Hepatocyte (in vitro differentiated cells): ENCODE measurements around the gene RNASE2. TPM values are rescaled to one million over a fixed set of nuclear protein-coding genes. Genes with fewer than 3 reads are reported as not detected.

Source experiments
- DNase-seq: peaks from one replicate; pipeline ENCODE4 v3.0.0-alpha.2; 2016; ENCODE audit warnings: low spot score
- H2AFZ ChIP-seq: fragments of 200-600 bp; sonication (generic); 2 replicates; pipeline ENCODE4 v1.6.0; 2016; ENCODE audit warnings: antibody characterized with exemption, mild to moderate bottlenecking
- H3K27ac ChIP-seq: fragments of 200-600 bp; sonication (generic); 2 replicates; pipeline ENCODE4 v1.5.1; 2016; ENCODE audit warnings: mild to moderate bottlenecking
- H3K27me3 ChIP-seq: fragments of 200-600 bp; sonication (generic); 2 replicates; pipeline ENCODE4 v1.6.1; 2016
- H3K36me3 ChIP-seq: fragments of 200-600 bp; sonication (generic); replicated peaks from 2 replicates; pipeline ENCODE4 v1.5.1; 2016; ENCODE audit warnings: low read depth; ENCODE audit not compliant: insufficient read depth
- H3K4me1 ChIP-seq: fragments of 200-600 bp; sonication (generic); 2 replicates; pipeline ENCODE4 v1.5.1; 2016; ENCODE audit warnings: mild to moderate bottlenecking, moderate library complexity; ENCODE audit not compliant: insufficient read depth
- H3K4me2 ChIP-seq: fragments of 200-600 bp; sonication (generic); 2 replicates; pipeline ENCODE4 v1.6.0; 2016
- H3K4me3 ChIP-seq: fragments of 200-600 bp; sonication (generic); 2 replicates; pipeline ENCODE4 v1.5.1; 2016; ENCODE audit warnings: mild to moderate bottlenecking
- H3K79me2 ChIP-seq: fragments of 200-600 bp; sonication (generic); 2 replicates; pipeline ENCODE4 v1.6.0; 2017; ENCODE audit warnings: mild to moderate bottlenecking
- H3K9me2 ChIP-seq: fragments of 200-600 bp; sonication (generic); replicated peaks from 2 replicates; pipeline ENCODE4 v1.6.0; 2017; ENCODE audit warnings: mild to moderate bottlenecking; ENCODE audit not compliant: insufficient read depth
- H3K9me3 ChIP-seq: fragments of 200-600 bp; sonication (generic); 2 replicates; pipeline ENCODE4 v1.5.1; 2016; ENCODE audit warnings: low read depth, mild to moderate bottlenecking
- H4K20me1 ChIP-seq: fragments of 200-600 bp; sonication (generic); 2 replicates; pipeline ENCODE4 v1.6.0; 2016; ENCODE audit warnings: mild to moderate bottlenecking; ENCODE audit not compliant: insufficient read depth, poor library complexity, severe bottlenecking
- EZH2 ChIP-seq: fragments of 200-600 bp; sonication (generic); IDR thresholded peaks from 2 replicates; pipeline ENCODE4 v1.6.1; 2016; ENCODE audit warnings: antibody characterized with exemption, mild to moderate bottlenecking, borderline replicate concordance
- EZH2phosphoT487 ChIP-seq: fragments of 200-600 bp; sonication (generic); IDR thresholded peaks from one replicate; pipeline ENCODE4 v1.6.1; 2018; ENCODE audit warnings: antibody characterized with exemption, mild to moderate bottlenecking, low read depth, moderate library complexity; ENCODE audit not compliant: unreplicated experiment, severe bottlenecking
- WGBS: methylation state at CpG from one replicate; pipeline ENCODE4 v1.1.6; 2016; ENCODE audit warnings: low lambda C conversion rate; ENCODE audit errors: missing lambda C conversion rate; 5-methylcytosine and 5-hydroxymethylcytosine counted together
- polyA plus RNA-seq: library from polyadenylated mRNA; unstranded; fragments of >200 nt; fragmentation: Nextera tagmentation; extraction: Ambion mirVana; gene quantifications from 2 replicates; pipeline ENCODE4 v1.2.1, GENCODE V29; 2016
- small RNA-seq: library from RNA; depleted of rRNA; stranded (forward); fragments of <200 nt; gene quantifications from one replicate; pipeline ENCODE3, GENCODE V24; 2014
- total RNA-seq: library from RNA; depleted of rRNA; stranded (reverse); fragments of >200 nt; gene quantifications from 2 replicates; pipeline ENCODE4 v1.2.3, GENCODE V29; 2014
- TF ChIP-seq, protein P1 (sequence below): fragments of 200-600 bp; sonication (generic); IDR thresholded peaks from 2 replicates; pipeline ENCODE4 v1.5.1; 2016; ENCODE audit warnings: antibody characterized with exemption, mild to moderate bottlenecking; ENCODE audit not compliant: poor library complexity

The RNASE2 gene
- total and polyA plus RNA-seq, 2 experiments from 2014 or later, result 1.6 to 8.9 TPM

DNA sequence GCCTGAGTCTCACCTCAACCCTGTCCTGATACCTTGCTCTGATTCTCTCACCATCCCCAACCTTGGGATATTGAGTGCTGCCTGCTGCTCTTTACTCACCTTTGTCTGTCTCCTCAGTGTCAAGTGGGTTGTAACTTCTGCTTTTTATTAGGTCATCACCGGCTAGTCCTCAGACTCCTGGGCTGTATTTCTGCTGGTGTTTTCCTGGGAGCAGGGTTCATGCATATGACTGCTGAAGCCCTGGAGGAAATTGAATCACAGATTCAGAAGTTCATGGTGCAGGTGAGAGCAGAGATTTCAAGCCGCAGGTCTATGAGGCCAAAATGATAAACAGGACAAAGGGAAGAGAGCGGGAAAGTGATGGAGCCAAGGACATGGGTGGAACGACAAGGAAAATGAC is 44.3 kb downstream of the RNASE2 start:
- Histone ChIP-seq H3K79me2 (no peaks in the 10 kb centered on the region), H3K9me2 (no peaks in the 10 kb centered on the region), H4K20me1 (no peaks in the 10 kb centered on the region), H3K4me2 (peak overlapping the region; percentile 48), H3K4me1 (peaks cover 31% of the 10 kb centered on the region), H3K9me3 (no peaks in the 10 kb centered on the region), H3K27me3 (no peaks in the 10 kb centered on the region), H3K27ac (peak overlapping the region; percentile 6), H3K36me3 (peaks cover 14% of the 10 kb centered on the region), H2AFZ (no peak overlapping the region), H3K4me3 (no peak overlapping the region)
- 67% methylated on average over 4 of the region's 4 CpGs for WGBS
- no peak for DNase-seq
- TF ChIP-seq EZH2 (no peak), EZH2phosphoT487 (no peak)
- TF ChIP-seq, protein P1, sequence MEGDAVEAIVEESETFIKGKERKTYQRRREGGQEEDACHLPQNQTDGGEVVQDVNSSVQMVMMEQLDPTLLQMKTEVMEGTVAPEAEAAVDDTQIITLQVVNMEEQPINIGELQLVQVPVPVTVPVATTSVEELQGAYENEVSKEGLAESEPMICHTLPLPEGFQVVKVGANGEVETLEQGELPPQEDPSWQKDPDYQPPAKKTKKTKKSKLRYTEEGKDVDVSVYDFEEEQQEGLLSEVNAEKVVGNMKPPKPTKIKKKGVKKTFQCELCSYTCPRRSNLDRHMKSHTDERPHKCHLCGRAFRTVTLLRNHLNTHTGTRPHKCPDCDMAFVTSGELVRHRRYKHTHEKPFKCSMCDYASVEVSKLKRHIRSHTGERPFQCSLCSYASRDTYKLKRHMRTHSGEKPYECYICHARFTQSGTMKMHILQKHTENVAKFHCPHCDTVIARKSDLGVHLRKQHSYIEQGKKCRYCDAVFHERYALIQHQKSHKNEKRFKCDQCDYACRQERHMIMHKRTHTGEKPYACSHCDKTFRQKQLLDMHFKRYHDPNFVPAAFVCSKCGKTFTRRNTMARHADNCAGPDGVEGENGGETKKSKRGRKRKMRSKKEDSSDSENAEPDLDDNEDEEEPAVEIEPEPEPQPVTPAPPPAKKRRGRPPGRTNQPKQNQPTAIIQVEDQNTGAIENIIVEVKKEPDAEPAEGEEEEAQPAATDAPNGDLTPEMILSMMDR, result no peak

DNA sequence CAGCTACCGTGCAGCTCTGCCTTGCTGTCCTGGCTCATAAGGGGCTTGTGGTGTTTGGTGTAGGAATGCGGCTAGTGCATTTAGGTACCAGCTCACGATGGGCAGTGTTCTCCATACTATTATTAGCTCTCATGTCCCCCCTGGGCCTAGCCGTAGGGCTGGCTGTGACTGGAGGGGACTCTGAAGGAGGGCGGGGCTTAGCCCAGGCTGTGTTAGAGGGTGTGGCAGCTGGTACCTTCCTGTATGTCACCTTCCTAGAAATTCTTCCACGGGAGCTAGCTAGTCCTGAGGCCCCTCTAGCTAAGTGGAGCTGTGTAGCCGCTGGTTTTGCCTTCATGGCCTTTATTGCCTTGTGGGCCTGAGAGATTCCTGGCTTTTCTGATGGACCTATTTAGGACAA is 45.9 kb downstream of the RNASE2 start:
- no peaks in the 10 kb centered on the region for H3K79me2 ChIP-seq
- no peak overlapping the region for H2AFZ ChIP-seq
- peaks cover 29% of the 10 kb centered on the region for H3K4me1 ChIP-seq
- no peak overlapping the region for H3K4me2 ChIP-seq
- H4K20me1 ChIP-seq, result no peaks in the 10 kb centered on the region
- DNase-seq, result no peak
- H3K27me3 ChIP-seq, result no peaks in the 10 kb centered on the region
- H3K27ac ChIP-seq, result no peak overlapping the region
- TF ChIP-seq EZH2phosphoT487 (no peak), EZH2 (no peak)
- TF ChIP-seq, protein P1, result no peak
- peaks cover 4% of the 10 kb centered on the region for H3K36me3 ChIP-seq
- 77% methylated on average over 7 of the region's 7 CpGs for WGBS
- H3K4me3 ChIP-seq, result no peak overlapping the region
- no peaks in the 10 kb centered on the region for H3K9me2 ChIP-seq
- no peaks in the 10 kb centered on the region for H3K9me3 ChIP-seq

DNA sequence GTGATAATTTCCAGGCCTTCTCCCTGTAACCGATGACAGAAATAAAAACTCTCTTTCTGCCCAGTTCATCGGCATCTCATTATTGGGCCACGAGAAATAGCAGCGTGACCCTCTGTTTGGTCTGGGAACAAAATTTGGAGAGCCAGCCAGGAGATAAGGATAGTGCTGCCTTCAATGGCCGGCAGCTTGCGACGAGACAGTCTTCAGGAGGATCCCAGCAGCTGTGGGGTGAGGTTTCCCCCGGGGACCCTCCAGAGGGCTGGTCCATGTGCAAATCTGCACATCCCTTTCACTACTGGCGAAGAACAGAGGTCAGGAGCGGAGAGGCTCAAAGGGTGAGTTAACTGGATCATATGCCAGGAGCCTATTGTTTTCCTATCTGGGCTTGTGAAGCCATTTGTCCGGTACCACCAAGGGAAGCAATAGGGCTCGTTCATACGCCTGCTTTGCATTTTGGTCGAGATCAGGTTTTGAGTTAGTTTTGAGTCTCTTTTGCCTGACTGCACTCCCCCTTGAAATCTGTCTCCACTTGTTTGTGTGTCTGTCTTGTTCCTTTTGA is 48.6 kb downstream of the RNASE2 start:
- Histone ChIP-seq H3K79me2 (no peaks in the 10 kb centered on the region), H3K27ac (peak overlapping the region; percentile 69), H3K27me3 (no peaks in the 10 kb centered on the region), H4K20me1 (no peaks in the 10 kb centered on the region), H2AFZ (peak overlapping the region; percentile 77), H3K9me3 (no peaks in the 10 kb centered on the region), H3K9me2 (no peaks in the 10 kb centered on the region), H3K4me2 (peak overlapping the region; percentile 54), H3K36me3 (no peaks in the 10 kb centered on the region), H3K4me1 (peaks cover 12% of the 10 kb centered on the region), H3K4me3 (no peak overlapping the region)
- WGBS, result 59% methylated on average over 14 of the region's 14 CpGs
- DNase-seq, result no peak
- TF ChIP-seq EZH2 (no peak), EZH2phosphoT487 (no peak)
- TF ChIP-seq, protein P1, result no peak

Small RNA genes within 50 kb of the gene (small RNA-seq; reads per million reads assigned to genes)
- not detected for gene RN7SL189P

Other genes starting within 250 kb of the RNASE2 start
- not detected in 2 replicates for gene EDDM3A, start 209.6 kb upstream of the RNASE2 start, total RNA-seq
- gene EDDM3A, start 209.6 kb upstream of the RNASE2 start, polyA plus RNA-seq, result not detected in 2 replicates
- not detected in 2 replicates for gene EDDM3B, start 187.1 kb upstream of the RNASE2 start, total RNA-seq
- 0.41 TPM in 1 of 2 replicates, not detected in the other for gene EDDM3B, start 187.1 kb upstream of the RNASE2 start, polyA plus RNA-seq
- 1.0 and 1.3 TPM in 2 replicates for gene RNASE6, start 174.2 kb upstream of the RNASE2 start, total RNA-seq
- 0.78 and 1.8 TPM in 2 replicates for gene RNASE6, start 174.2 kb upstream of the RNASE2 start, polyA plus RNA-seq
- gene RNASE1, start 152.6 kb upstream of the RNASE2 start, total RNA-seq, result 61.0 and 84.5 TPM in 2 replicates
- gene RNASE1, start 152.6 kb upstream of the RNASE2 start, polyA plus RNA-seq, result 108 and 135 TPM in 2 replicates
- 1.4 TPM in 1 of 2 replicates, not detected in the other for gene RNASE3, start 64.1 kb upstream of the RNASE2 start, total RNA-seq
- 0.50 and 0.52 TPM in 2 replicates for gene RNASE3, start 64.1 kb upstream of the RNASE2 start, polyA plus RNA-seq
- 79.8 and 80.9 TPM in 2 replicates for gene METTL17, start 34.5 kb downstream of the RNASE2 start, total RNA-seq
- gene METTL17, start 34.5 kb downstream of the RNASE2 start, polyA plus RNA-seq, result 65.9 and 70.3 TPM in 2 replicates
- 3.3 and 4.2 TPM in 2 replicates for gene SLC39A2, start 43.8 kb downstream of the RNASE2 start, total RNA-seq
- gene SLC39A2, start 43.8 kb downstream of the RNASE2 start, polyA plus RNA-seq, result 6.2 and 9.2 TPM in 2 replicates
- gene NDRG2, start 69.6 kb downstream of the RNASE2 start, total RNA-seq, result 92.0 and 114 TPM in 2 replicates
- gene NDRG2, start 69.6 kb downstream of the RNASE2 start, polyA plus RNA-seq, result 108 and 112 TPM in 2 replicates
- gene TPPP2, start 74.7 kb downstream of the RNASE2 start, total RNA-seq, result not detected in 2 replicates
- not detected in 2 replicates for gene TPPP2, start 74.7 kb downstream of the RNASE2 start, polyA plus RNA-seq
- gene RNASE13, start 79.3 kb downstream of the RNASE2 start, total RNA-seq, result not detected in 2 replicates
- not detected in 2 replicates for gene RNASE13, start 79.3 kb downstream of the RNASE2 start, polyA plus RNA-seq
- gene RNASE7, start 86.9 kb downstream of the RNASE2 start, total RNA-seq, result not detected in 2 replicates
- not detected in 2 replicates for gene RNASE7, start 86.9 kb downstream of the RNASE2 start, polyA plus RNA-seq
- gene RNASE8, start 102.3 kb downstream of the RNASE2 start, total RNA-seq, result not detected in 2 replicates
- not detected in 2 replicates for gene RNASE8, start 102.3 kb downstream of the RNASE2 start, polyA plus RNA-seq
- gene ARHGEF40, start 114.8 kb downstream of the RNASE2 start, total RNA-seq, result 36.0 and 53.7 TPM in 2 replicates
- gene ARHGEF40, start 114.8 kb downstream of the RNASE2 start, polyA plus RNA-seq, result 36.7 and 38.1 TPM in 2 replicates
- gene ZNF219, start 143.2 kb downstream of the RNASE2 start, total RNA-seq, result 29.5 and 52.8 TPM in 2 replicates
- gene ZNF219, start 143.2 kb downstream of the RNASE2 start, polyA plus RNA-seq, result 24.4 and 25.1 TPM in 2 replicates
- gene TMEM253, start 145.6 kb downstream of the RNASE2 start, total RNA-seq, result 1.9 and 4.9 TPM in 2 replicates
- gene TMEM253, start 145.6 kb downstream of the RNASE2 start, polyA plus RNA-seq, result 5.4 and 7.8 TPM in 2 replicates
- gene OR5AU1, start 200.6 kb downstream of the RNASE2 start, total RNA-seq, result not detected in 2 replicates
- gene OR5AU1, start 200.6 kb downstream of the RNASE2 start, polyA plus RNA-seq, result not detected in 2 replicates